PC-9 (cell line): ENCODE data around the gene CDK11A. TPM values are rescaled to one million over a fixed set of nuclear protein-coding genes. Genes with fewer than 3 reads are reported as not detected.
"Not testable (repeated sequence)": the region's sequence is repeated elsewhere in the genome, so short reads cannot be mapped to it uniquely, and the experiment has no call there.

Source experiments
- BruUV-seq: library from RNA; stranded (reverse); fragments of 400-500 nt; replicated peaks from 2 replicates; lab custom pipeline; 2021; lab: Mats Ljungman, UMichigan
- CTCF ChIA-PET: fragments of 300-600 bp; sonication (Branson Sonifier 250); formaldehyde crosslinking; loops from one replicate; lab custom pipeline; 2022; ENCODE audit warnings: antibody characterized with exemption; lab: Charles Lee
- POLR2A ChIA-PET: fragments of 300-600 bp; sonication (Branson Sonifier 250); formaldehyde crosslinking; loops from one replicate; lab custom pipeline; 2022; ENCODE audit warnings: antibody characterized with exemption; ENCODE audit not compliant: unreplicated experiment; lab: Charles Lee
- DNase-seq, 2 experiments: peaks; one replicate each; pipeline versions ENCODE4 v3.0.0 to v3.0.0-alpha.2; 2015 to 2022; ENCODE audit warnings: mixed read lengths in 1 of 2
- H2AFZ ChIP-seq: fragments of 200-600 bp; sonication (generic); 2 replicates; pipeline ENCODE4 v1.8.1; 2017; ENCODE audit warnings: antibody characterized with exemption
- H3F3A ChIP-seq: fragments of 200-600 bp; sonication (generic); 2 replicates; pipeline ENCODE4 v1.8.1; 2017; ENCODE audit warnings: antibody characterized with exemption, mild to moderate bottlenecking, low read depth; ENCODE audit not compliant: insufficient read depth
- H3K27ac ChIP-seq: fragments of 200-600 bp; sonication (generic); 2 replicates; pipeline ENCODE4 v1.6.1; 2016; ENCODE audit warnings: mixed run types
- H3K27me3 ChIP-seq: fragments of 200-600 bp; sonication (generic); 2 replicates; pipeline ENCODE4 v1.6.1; 2016; ENCODE audit warnings: low read depth, mixed run types; ENCODE audit not compliant: insufficient read depth
- H3K36me3 ChIP-seq: fragments of 200-600 bp; sonication (generic); 2 replicates; pipeline ENCODE4 v1.6.1; 2016; ENCODE audit warnings: low read depth, mixed run types
- H3K4me1 ChIP-seq: fragments of 200-600 bp; sonication (generic); replicated peaks from 2 replicates; pipeline ENCODE4 v1.6.1; 2016; ENCODE audit warnings: mixed run types; ENCODE audit not compliant: insufficient read depth
- H3K4me2 ChIP-seq: fragments of 200-600 bp; sonication (generic); 2 replicates; pipeline ENCODE4 v1.6.1; 2017; ENCODE audit warnings: mixed run types
- H3K4me3 ChIP-seq: fragments of 200-600 bp; sonication (generic); 2 replicates; pipeline ENCODE4 v1.6.1; 2016; ENCODE audit warnings: mixed run types
- H3K79me2 ChIP-seq: fragments of 200-600 bp; sonication (generic); 2 replicates; pipeline ENCODE4 v1.6.1; 2017; ENCODE audit warnings: low read depth, mixed run types
- H3K9me2 ChIP-seq: fragments of 200-600 bp; sonication (generic); 2 replicates; pipeline ENCODE4 v1.8.1; 2017; ENCODE audit warnings: mild to moderate bottlenecking; ENCODE audit not compliant: insufficient read depth
- H3K9me3 ChIP-seq: fragments of 200-600 bp; sonication (generic); 2 replicates; pipeline ENCODE4 v1.8.1; 2016; ENCODE audit warnings: low read depth; ENCODE audit not compliant: insufficient read depth
- H4K20me1 ChIP-seq: fragments of 200-600 bp; sonication (generic); 2 replicates; pipeline ENCODE4 v1.8.1; 2017; ENCODE audit not compliant: insufficient read depth
- EZH2 ChIP-seq: fragments of 200-600 bp; sonication (generic); IDR thresholded peaks from 2 replicates; pipeline ENCODE4 v1.8.0; 2017; ENCODE audit warnings: antibody characterized with exemption, low read depth
- intact Hi-C: fragments of 100-400 bp; cut with micrococcal nuclease; formaldehyde crosslinking; loops from one replicate; pipeline ENCODE4 v1.10.0; 2022; ENCODE audit not compliant: unreplicated experiment
- total RNA-seq: library from RNA; stranded (reverse); gene quantifications from 2 replicates; pipeline ENCODE4 v1.2.3, GENCODE V29; 2021
- TF ChIP-seq, protein P1 (sequence below): fragments of 200-600 bp; sonication (generic); conservative IDR thresholded peaks from 2 replicates; pipeline ENCODE4 v1.6.1; 2017; ENCODE audit warnings: mixed run types, antibody characterized with exemption, mild to moderate bottlenecking, moderate library complexity

Gene CDK11A
- total RNA-seq, 1 experiment from 2014 or later = 42.2 TPM

DNA sequence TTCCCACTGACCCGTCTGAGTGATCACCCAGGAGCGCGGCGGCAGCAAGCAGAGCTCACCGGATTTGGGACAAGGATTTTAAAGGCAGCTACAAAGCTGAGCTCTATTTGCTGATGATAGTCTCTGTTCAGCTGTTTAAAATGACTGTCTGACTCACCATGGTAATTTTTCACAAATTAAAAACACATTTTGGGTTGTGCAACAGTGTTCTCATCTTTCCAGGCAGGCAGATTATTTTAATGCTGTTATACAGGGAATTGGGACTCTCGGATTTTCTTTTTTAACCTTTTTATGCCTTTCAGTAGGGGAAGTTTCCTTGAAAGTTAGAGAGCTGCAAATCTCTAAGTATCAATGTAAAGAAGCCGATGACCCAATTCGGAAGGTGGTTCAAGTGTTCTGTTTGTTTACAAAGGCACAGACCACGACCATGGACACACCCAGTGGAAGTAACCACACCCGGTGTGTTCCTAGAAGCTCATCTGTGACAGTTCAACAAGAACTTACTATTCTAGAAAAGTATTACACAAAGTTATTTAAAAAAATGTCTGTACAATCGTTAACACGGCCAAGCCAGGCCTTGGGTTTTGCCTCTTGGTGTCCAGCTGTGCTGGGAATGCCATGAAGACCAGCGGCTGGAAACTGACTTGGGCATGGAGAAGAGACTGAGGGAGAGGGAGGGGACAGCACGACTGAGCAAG, 4.3 kb upstream of the CDK11A start:
- intact Hi-C loops, H3K4me3 ChIP-seq, H3K79me2 ChIP-seq, H2AFZ ChIP-seq, POLR2A ChIA-PET, H3K4me2 ChIP-seq, H4K20me1 ChIP-seq, H3K9me3 ChIP-seq, H3K9me2 ChIP-seq, H3K27ac ChIP-seq, H3K36me3 ChIP-seq, H3F3A ChIP-seq, H3K4me1 ChIP-seq, H3K27me3 ChIP-seq, CTCF ChIA-PET, DNase-seq, BruUV-seq: not testable (repeated sequence)

DNA sequence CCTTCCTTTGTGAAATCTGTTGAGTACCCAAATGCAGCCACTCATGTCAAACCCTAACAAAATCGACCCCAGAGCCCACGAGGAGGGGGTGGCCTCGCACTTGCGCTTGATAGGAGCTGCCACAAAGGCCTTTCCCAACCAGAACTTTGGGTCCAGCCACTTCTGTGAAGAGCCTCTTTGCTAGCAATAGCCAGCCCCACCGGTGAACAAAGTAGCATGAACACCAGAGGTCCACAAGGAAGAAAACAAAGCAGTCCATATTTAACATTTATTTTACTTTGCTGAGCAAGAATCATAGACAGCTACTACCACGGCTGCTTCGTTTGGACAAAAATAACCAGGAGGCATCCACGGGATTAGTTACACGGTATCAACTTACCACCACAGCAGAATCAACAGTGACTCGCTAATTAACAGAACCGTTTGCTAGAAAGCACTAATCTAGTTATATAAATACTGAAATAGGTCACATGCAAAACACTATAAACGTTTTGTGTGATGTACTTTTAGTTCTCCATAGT, 3.0 kb upstream of the CDK11A start:
- CTCF ChIA-PET, H3K9me2 ChIP-seq, H3F3A ChIP-seq, H3K79me2 ChIP-seq, H3K27me3 ChIP-seq, H3K9me3 ChIP-seq, POLR2A ChIA-PET, H3K27ac ChIP-seq, H4K20me1 ChIP-seq, H2AFZ ChIP-seq, intact Hi-C loops, H3K36me3 ChIP-seq, DNase-seq, H3K4me1 ChIP-seq, H3K4me2 ChIP-seq, BruUV-seq, H3K4me3 ChIP-seq: not testable (repeated sequence)

DNA sequence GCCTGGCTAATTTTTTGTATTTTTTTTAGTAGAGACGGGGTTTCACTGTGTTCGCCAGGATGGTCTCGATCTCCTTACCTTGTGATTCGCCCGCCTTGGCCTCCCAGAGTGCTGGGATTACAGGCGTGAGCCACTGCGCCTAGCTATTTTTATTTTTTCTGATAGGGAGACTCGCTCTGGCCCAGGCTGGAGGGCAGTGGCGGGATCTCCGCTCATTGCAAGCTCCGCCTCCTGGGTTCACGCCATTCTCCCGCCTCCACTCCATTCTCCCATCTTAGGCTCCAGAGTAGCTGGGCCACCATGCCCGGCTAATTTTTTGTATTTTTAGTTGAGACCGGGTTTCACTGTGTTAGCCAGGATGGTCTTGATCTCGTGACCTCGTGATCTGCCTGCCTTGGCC, 1.9 kb upstream of the CDK11A start:
- H3K27me3 ChIP-seq, H3F3A ChIP-seq, H3K4me2 ChIP-seq, intact Hi-C loops, CTCF ChIA-PET, H3K4me3 ChIP-seq, H3K27ac ChIP-seq, H3K79me2 ChIP-seq, DNase-seq, H4K20me1 ChIP-seq, H2AFZ ChIP-seq, POLR2A ChIA-PET, BruUV-seq, H3K36me3 ChIP-seq, H3K9me3 ChIP-seq, H3K4me1 ChIP-seq, H3K9me2 ChIP-seq: not testable (repeated sequence)

DNA sequence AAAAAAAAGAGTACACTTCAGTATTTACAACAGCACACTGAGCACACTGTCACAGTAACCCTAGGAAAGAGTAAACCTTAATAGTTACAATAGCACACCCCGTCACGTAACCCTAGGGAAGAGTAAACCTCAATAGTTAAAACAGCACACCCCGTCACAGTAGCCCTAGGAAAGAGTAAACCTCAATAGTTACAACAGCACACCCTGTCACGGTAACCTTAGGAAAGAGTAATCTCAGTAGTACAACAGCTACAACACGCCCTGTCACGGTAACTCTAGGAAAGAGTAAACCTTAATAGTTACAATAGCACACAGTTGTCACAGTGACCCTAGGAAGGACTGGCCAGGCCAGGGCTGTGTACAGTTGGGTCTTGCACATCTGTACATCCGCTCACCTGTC, 3.0 kb downstream of the CDK11A start:
- H3K9me2 ChIP-seq = no peaks in the 10 kb centered on the region
- no peak for DNase-seq
- peaks cover 6% of the 10 kb centered on the region; the same call in 1 of the 2 replicates for H3F3A ChIP-seq
- H3K27me3 ChIP-seq = no peaks in the 10 kb centered on the region
- no peaks in the 10 kb centered on the region for H4K20me1 ChIP-seq
- TF ChIP-seq EZH2 = no peak
- TF ChIP-seq, protein P1, sequence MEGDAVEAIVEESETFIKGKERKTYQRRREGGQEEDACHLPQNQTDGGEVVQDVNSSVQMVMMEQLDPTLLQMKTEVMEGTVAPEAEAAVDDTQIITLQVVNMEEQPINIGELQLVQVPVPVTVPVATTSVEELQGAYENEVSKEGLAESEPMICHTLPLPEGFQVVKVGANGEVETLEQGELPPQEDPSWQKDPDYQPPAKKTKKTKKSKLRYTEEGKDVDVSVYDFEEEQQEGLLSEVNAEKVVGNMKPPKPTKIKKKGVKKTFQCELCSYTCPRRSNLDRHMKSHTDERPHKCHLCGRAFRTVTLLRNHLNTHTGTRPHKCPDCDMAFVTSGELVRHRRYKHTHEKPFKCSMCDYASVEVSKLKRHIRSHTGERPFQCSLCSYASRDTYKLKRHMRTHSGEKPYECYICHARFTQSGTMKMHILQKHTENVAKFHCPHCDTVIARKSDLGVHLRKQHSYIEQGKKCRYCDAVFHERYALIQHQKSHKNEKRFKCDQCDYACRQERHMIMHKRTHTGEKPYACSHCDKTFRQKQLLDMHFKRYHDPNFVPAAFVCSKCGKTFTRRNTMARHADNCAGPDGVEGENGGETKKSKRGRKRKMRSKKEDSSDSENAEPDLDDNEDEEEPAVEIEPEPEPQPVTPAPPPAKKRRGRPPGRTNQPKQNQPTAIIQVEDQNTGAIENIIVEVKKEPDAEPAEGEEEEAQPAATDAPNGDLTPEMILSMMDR = no peak
- no peak overlapping the region for H3K4me2 ChIP-seq
- no peaks in the 10 kb centered on the region for H3K4me1 ChIP-seq
- no TSS peak for BruUV-seq
- no peaks in the 10 kb centered on the region; the same call in 1 of the 2 replicates for H3K36me3 ChIP-seq
- H3K79me2 ChIP-seq = peaks cover 3% of the 10 kb centered on the region; the same call in 1 of the 2 replicates
- ChIA-PET CTCF (no interaction called here), POLR2A (no interaction called here)
- no peak overlapping the region for H2AFZ ChIP-seq
- no peak overlapping the region for H3K27ac ChIP-seq
- no peaks in the 10 kb centered on the region for H3K9me3 ChIP-seq
- no peak overlapping the region for H3K4me3 ChIP-seq
- intact Hi-C loops = loop anchor here (5.0 kb wide), 1 partner anchor 64 kb away; the partner anchor contains the start of gene CDK11B

DNA sequence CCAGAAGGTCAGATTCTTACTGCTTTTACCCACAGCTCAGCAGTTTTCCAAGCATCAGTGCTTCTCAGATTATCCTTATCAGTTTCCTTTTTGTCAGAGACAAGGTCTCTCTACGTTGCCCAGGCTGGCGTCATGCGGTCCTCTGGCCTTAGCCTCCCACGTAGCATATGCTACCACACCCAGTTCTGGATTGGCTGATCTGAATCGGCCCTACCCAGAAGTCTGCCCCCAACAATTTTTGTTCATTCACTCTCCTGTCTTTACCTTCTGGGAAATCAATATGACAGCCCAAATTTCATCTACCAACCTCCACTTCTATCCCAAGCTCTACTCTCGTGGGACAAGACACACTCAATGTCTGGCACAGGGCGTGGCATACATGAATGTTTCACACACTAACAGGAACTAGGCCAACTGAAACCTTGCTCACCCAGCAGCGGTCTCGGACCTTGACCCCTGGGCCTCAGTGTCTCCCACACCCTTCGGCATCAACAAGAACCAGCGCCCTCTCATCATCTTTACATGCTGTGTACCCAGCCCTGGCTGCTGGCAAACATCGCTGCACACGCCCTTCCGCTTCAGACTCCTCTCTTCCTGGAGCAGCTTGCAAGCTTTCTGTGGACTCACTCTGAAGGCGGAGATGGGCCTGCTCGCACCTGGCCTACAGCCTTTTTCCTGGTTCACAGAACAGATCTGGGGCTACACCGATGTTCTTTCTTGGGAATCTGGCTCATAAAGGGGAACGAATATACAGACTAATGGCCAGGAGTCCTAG, 8.9 kb downstream of the CDK11A start:
- BruUV-seq = not testable (repeated sequence)

DNA sequence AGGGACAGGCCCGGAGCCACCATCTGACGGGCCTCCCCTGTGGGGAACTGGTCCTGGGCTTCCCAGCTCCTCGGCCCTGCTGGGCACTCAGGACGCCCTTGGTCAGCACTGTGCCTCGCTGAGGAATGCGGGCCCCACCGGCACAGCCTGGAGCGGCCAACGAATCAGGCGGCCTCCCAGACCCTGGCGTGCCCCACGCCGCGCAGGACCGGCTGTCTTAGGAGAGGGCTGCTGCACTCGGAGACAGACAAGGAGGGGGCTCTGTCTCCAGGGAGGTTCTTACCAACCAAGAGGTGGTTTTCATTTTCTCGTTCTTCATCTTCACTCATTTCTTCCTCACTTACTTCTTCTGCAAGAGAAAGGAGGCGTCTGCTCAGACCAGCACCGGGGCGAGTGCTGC, 16.3 kb downstream of the CDK11A start:
- intact Hi-C loops, CTCF ChIA-PET, H3K27ac ChIP-seq, H3K4me1 ChIP-seq, POLR2A ChIA-PET, H3K27me3 ChIP-seq, H3F3A ChIP-seq, H3K4me2 ChIP-seq, H2AFZ ChIP-seq, H4K20me1 ChIP-seq, DNase-seq, H3K79me2 ChIP-seq, BruUV-seq, H3K9me3 ChIP-seq, H3K4me3 ChIP-seq, H3K36me3 ChIP-seq, H3K9me2 ChIP-seq: not testable (repeated sequence)

More for the DNA sequence above, 8.9 kb downstream of the CDK11A start:
- H3K27me3 ChIP-seq, H4K20me1 ChIP-seq, H3K4me3 ChIP-seq, intact Hi-C loops, H2AFZ ChIP-seq, H3K36me3 ChIP-seq, H3K79me2 ChIP-seq, H3K4me1 ChIP-seq, H3K4me2 ChIP-seq, H3K9me3 ChIP-seq, CTCF ChIA-PET, DNase-seq, POLR2A ChIA-PET, H3K9me2 ChIP-seq, H3K27ac ChIP-seq, H3F3A ChIP-seq: not testable (repeated sequence)
